HFF-Myc (cell line): ENCODE measurements around the gene IL5RA.

Experiments used
- DNase-seq: peaks from one replicate; pipeline ENCODE4 v3.0.0-alpha.2; 2011; ENCODE audit warnings: low read depth; ENCODE audit errors: extremely low read depth
- H3K4me3 ChIP-seq: replicated peaks from 2 replicates; pipeline ENCODE4 v1.5.1; 2011; ENCODE audit warnings: low read depth, mild to moderate bottlenecking, control low read depth, low read length
- TF ChIP-seq, protein P1 (sequence below): IDR thresholded peaks from 2 replicates; pipeline ENCODE4 v1.5.1; 2012; ENCODE audit warnings: mild to moderate bottlenecking, low read depth, low read length, control low read depth; ENCODE audit errors: missing control alignments

Gene IL5RA

DNA sequence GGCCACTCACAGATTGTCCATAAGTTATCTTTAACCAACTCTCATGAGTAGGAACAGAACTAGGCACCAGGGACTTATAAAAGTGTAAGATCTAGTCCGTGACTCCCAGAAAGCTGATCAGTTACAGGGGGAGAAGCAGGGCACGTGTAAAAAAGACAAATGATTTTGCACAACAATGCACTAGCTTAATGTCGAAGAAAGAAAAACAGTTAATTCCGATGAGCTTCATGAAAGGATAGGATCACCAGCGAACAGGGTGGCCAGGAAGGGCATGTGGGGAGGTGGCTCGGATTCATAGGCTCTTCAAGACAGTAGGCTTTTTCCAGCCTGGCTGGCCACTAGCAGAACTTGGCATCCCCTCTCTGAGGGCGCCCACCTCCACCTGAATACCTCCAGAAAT, 90.0 kb downstream of the IL5RA start:
- TF ChIP-seq, protein P1, sequence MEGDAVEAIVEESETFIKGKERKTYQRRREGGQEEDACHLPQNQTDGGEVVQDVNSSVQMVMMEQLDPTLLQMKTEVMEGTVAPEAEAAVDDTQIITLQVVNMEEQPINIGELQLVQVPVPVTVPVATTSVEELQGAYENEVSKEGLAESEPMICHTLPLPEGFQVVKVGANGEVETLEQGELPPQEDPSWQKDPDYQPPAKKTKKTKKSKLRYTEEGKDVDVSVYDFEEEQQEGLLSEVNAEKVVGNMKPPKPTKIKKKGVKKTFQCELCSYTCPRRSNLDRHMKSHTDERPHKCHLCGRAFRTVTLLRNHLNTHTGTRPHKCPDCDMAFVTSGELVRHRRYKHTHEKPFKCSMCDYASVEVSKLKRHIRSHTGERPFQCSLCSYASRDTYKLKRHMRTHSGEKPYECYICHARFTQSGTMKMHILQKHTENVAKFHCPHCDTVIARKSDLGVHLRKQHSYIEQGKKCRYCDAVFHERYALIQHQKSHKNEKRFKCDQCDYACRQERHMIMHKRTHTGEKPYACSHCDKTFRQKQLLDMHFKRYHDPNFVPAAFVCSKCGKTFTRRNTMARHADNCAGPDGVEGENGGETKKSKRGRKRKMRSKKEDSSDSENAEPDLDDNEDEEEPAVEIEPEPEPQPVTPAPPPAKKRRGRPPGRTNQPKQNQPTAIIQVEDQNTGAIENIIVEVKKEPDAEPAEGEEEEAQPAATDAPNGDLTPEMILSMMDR = no peak
- DNase-seq = no peak
- no peak overlapping the region for H3K4me3 ChIP-seq
